ENCODE results near the gene HAO1. TPM values are rescaled to one million over a fixed set of nuclear protein-coding genes. Genes with fewer than 3 reads are reported as not detected.

Gene HAO1
- total RNA-seq, 3 donors from 2014 or later (not counting 1 experiment from before 2014, with no cell fraction given) = not detected

- intact Hi-C loops (cut with micrococcal nuclease) = loop anchor here (2.0 kb wide), 1 partner anchor 737 kb away; no protein-coding TSS in a partner anchor
- H3K9me3 ChIP-seq (ENCODE audit: control insufficient read depth, insufficient read depth, low read length) = no peaks in the 10 kb centered on the region
- peaks cover 38% of the 10 kb centered on the region for H3K36me3 ChIP-seq (ENCODE audit: control insufficient read depth, insufficient read depth, low read length)
- H3K27ac Mint-ChIP-seq = peak overlapping the region; percentile 0 to 62
- peaks cover 8% of the 10 kb centered on the region for H3K36me3 Mint-ChIP-seq
- H3K9me3 Mint-ChIP-seq = no peaks in the 10 kb centered on the region
- no peak for ATAC-seq
- H3K4me1 Mint-ChIP-seq = peaks cover 10 to 13% of the 10 kb centered on the region in 2 donors
- TF ChIP-seq CTCF (IDR thresholded peaks at IDR 0.05) = no peak
- no peaks in the 10 kb centered on the region for H3K27me3 ChIP-seq (ENCODE audit: control insufficient read depth, insufficient read depth, low read length)
- no peak for DNase-seq
- H3K4me1 ChIP-seq (ENCODE audit: control insufficient read depth, insufficient read depth, low read length) = peaks cover 4% of the 10 kb centered on the region
- H3K4me3 Mint-ChIP-seq = no peak overlapping the region
- no peaks in the 10 kb centered on the region for H3K27me3 Mint-ChIP-seq (ENCODE audit: low read depth in 2 of 2)
- no peak overlapping the region for H3K4me3 ChIP-seq (ENCODE audit: low read length)
- no peak overlapping the region for H3K27ac ChIP-seq (ENCODE audit: low read length)
Observed at GRCh38 chr20:7981374-7981773, 41.1 kb upstream of the HAO1 start.

- no peak overlapping the region for H3K4me3 Mint-ChIP-seq
- whole genome bisulfite sequencing (ENCODE audit: insufficient coverage) = 55% methylated on average over 8 of the region's 10 CpGs
Observed at GRCh38 chr20:7980332-7981046, 40.2 kb upstream of the HAO1 start.

GRCh38 chr20:7977709-7978108 is 37.5 kb upstream of the HAO1 start:
- no peak for TF ChIP-seq CTCF (IDR thresholded peaks at IDR 0.05)
- Histone ChIP-seq H3K4me3 (ENCODE audit: low read length) (no peak overlapping the region), H3K36me3 (ENCODE audit: control insufficient read depth, insufficient read depth, low read length) (peaks cover 25% of the 10 kb centered on the region), H3K9me3 (ENCODE audit: control insufficient read depth, insufficient read depth, low read length) (no peaks in the 10 kb centered on the region), H3K27me3 (ENCODE audit: control insufficient read depth, insufficient read depth, low read length) (no peaks in the 10 kb centered on the region), H3K27ac (ENCODE audit: low read length) (no peak overlapping the region), H3K4me1 (ENCODE audit: control insufficient read depth, insufficient read depth, low read length) (peaks cover 4% of the 10 kb centered on the region)
- ATAC-seq (no peak), DNase-seq (no peak)
- H3K36me3 Mint-ChIP-seq = peaks cover 7% of the 10 kb centered on the region
- peaks cover 10 to 13% of the 10 kb centered on the region in 2 donors for H3K4me1 Mint-ChIP-seq
- intact Hi-C loops (cut with micrococcal nuclease) = no loop called here
- 98% methylated on average over 5 of the region's 5 CpGs for WGBS (ENCODE audit: insufficient coverage)
- H3K27me3 Mint-ChIP-seq (ENCODE audit: low read depth in 2 of 2) = no peaks in the 10 kb centered on the region
- no peaks in the 10 kb centered on the region for H3K9me3 Mint-ChIP-seq
- H3K4me3 Mint-ChIP-seq = no peak overlapping the region
- peak overlapping the region in 1 of 2 donors; percentile 16 for H3K27ac Mint-ChIP-seq

More at GRCh38 chr20:7980332-7981046, 40.2 kb upstream of the HAO1 start:
- H3K27ac Mint-ChIP-seq = peak overlapping the region; percentile 0 to 62
- Histone ChIP-seq H3K9me3 (ENCODE audit: control insufficient read depth, insufficient read depth, low read length) (no peaks in the 10 kb centered on the region), H3K36me3 (ENCODE audit: control insufficient read depth, insufficient read depth, low read length) (peaks cover 30% of the 10 kb centered on the region), H3K27ac (ENCODE audit: low read length) (no peak overlapping the region), H3K4me3 (ENCODE audit: low read length) (no peak overlapping the region), H3K27me3 (ENCODE audit: control insufficient read depth, insufficient read depth, low read length) (no peaks in the 10 kb centered on the region), H3K4me1 (ENCODE audit: control insufficient read depth, insufficient read depth, low read length) (peaks cover 4% of the 10 kb centered on the region)
- no peak for TF ChIP-seq CTCF (IDR thresholded peaks at IDR 0.05)
- DNase-seq (peak in 1 of 2 donors; percentile 35), ATAC-seq (peak; percentile 56 to 69 (median 62))
- intact Hi-C loops (cut with micrococcal nuclease) = loop anchor here (2.0 kb wide), 1 partner anchor 738 kb away; no protein-coding TSS in a partner anchor
- no peaks in the 10 kb centered on the region for H3K9me3 Mint-ChIP-seq
- peaks cover 10 to 13% of the 10 kb centered on the region in 2 donors for H3K4me1 Mint-ChIP-seq
- H3K27me3 Mint-ChIP-seq (ENCODE audit: low read depth in 2 of 2) = no peaks in the 10 kb centered on the region
- peaks cover 8% of the 10 kb centered on the region for H3K36me3 Mint-ChIP-seq

Measured in natural killer cell (primary cell).